Pons (tissue), 1 donor: Measurements from ENCODE around the gene MTRF1L.

Source experiments
- DNase-seq: peaks from one replicate; pipeline ENCODE4 v3.0.0-alpha.2; 2016; ENCODE audit warnings: low spot score

The MTRF1L gene

GRCh38 chr6:153002613-153003365 lies at the start of gene MTRF1L:
MTRF1L (minus strand) TSS chr6:153002709; CDS start chr6:153002685, 24 bp downstream.
- peak; percentile 96 for DNase-seq

- DNase-seq = no peak
Measured at GRCh38 chr6:153051801-153052200, 49.3 kb upstream of the MTRF1L start.

DNA sequence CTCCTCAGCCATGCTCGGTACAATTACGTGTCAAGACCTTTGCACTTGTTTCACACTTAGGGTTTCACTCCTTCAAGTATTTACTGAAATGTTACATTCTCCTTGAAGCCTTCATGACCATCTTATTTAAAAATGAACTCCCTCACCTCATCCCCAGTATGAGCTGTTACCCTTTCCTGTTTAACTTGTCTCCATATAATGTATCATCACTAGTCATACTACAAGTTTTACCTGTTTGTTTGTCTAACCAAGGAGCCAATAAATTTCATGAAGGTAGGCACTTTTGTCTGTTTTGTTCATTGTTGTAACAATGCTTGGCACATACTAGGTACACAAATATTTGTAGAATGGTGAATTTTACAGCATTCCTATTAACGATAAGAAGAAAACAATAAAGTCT lies 46.1 kb upstream of the MTRF1L start:
- no peak for DNase-seq

GRCh38 chr6:153047386-153047785 lies 44.9 kb upstream of the MTRF1L start:
- DNase-seq = no peak

DNA sequence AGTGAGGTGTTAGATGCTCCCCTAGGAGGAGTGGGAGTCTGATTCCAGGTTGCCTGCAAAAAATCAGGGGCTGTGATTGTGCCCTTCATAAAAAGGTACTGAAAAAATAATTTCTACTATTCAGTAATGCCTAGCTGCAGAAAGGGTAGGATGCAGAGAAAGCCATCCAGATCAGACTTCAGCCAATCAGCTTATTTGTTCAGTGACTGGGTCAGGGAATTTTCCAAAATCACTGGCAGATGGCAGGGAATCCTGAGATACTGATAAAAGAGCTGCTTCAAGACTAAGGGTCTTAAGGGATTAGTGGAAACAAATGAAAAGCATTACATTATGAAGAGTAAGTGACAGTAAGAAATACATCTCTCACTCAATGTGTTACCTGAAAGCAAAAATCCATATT lies 42.8 kb upstream of the MTRF1L start:
- no peak for DNase-seq

DNA sequence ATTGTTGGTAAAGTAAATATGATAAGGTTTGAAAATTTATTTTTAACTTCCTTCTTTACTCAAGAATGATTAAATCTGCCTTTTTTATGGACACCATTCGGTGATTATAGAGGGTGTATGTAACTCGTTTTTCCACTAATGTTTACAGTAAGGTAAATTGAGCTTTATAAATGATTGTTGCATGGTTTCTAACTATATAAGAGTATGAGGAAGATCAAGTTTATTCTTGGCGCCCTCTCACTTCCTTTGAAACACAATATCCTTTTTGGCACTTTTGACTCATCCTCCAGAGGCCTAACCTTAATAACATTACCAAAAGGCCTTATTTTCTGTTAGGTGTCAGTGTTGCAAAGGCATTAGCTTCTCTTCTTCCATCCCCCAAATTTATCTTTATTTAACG lies 41.8 kb upstream of the MTRF1L start:
- DNase-seq = no peak

DNA sequence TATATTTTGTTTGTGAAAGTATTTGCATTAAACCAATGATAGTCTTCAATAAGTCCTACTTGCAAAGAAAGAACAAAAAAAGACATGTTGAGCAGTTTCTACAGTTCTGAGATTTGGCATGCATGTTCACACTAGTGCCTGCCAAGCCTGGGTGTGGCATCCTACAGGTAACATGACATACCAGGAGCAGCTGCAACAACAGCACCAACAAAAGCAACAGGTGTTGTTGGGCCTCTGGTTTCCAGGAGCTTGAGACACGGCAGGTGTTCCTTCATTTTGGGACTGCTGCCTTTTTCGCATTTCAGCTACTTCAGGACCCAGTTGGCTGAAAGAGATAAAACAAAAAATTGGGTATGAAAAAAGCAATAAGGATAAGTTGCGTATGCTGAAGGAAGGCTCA lies 41.2 kb upstream of the MTRF1L start:
- no peak for DNase-seq

GRCh38 chr6:153038378-153039057 lies 36.0 kb upstream of the MTRF1L start:
- DNase-seq = no peak

GRCh38 chr6:153034139-153034538 lies 31.6 kb upstream of the MTRF1L start:
- no peak for DNase-seq

DNA sequence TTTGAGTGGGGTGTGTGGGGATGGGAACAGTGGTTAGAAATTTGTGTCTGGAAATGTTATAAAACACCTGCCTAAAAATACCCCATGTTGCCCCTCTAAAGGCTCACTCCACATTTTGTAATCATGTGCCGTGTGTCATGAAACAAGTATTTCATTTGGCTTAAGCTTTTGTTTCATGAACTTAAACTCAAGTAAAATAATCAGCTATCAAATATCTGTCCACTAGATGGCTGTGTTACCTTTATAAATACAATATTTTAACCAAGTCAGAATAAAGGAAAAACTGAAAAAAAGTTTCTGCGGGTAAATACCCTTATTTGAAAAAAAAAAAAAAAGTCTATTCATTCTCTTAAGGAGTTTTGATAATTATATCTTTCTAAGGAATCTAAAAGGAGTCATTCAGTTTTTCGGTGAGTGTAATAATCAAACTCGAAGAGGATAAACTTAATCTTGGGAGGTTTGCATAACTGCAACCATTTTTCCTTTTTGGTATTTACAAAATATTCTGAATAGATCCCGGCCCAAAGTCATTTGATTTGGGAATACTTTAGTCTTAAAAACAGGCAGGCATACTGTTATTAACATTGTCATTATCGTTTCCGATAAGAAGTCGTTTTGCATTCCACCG lies 29.9 kb upstream of the MTRF1L start:
- peak; percentile 44 for DNase-seq

DNA sequence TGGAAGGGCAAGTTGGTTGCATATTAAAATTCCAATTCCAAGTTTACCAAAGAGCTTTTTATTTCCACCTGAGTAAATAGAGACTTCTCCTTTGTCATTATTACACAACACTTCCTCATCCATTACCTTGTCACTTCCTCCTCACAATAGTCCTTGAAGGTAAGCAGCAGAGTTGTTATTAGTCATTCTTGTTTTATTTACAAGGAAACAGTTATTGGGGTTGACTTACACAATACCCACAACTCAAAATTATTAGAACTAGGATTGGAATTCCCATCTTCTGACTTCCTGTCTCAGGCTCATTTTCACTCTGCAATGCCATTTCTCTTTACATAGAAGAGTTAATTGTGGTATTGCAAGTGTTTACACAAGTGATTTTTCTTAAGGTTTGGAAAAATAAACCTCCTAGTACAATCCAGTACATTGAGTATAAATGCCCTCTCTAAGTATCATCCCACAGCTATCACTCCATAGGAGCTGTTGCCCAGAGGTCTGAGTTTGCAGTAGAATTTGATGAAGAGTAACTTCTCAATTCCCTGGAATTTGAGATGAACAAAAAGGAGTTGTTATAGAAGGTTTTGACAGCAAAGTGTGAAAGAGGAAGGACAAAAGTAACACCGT lies 28.9 kb upstream of the MTRF1L start:
- DNase-seq = no peak

GRCh38 chr6:153028963-153029362 lies 26.5 kb upstream of the MTRF1L start:
- no peak for DNase-seq

DNA sequence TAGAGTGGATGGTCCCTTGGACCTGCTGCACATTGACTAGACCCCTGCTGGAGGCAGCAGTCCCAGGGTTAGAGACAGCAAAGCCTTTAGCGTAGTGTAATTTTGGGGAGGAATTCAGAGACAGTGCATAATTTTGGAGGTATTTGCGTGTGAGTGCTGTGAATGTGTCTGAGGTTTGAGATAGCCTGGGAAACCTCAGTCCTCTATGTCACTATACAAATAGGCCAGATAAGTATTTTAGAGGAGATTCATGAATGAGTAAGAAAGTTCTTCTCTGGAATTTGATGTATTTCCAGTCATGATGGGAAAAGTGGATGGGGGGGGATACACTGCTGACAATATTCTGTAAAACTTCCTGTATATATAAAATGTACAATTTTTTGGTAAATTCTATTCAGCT lies 25.8 kb upstream of the MTRF1L start:
- no peak for DNase-seq

- no peak for DNase-seq
Measured at GRCh38 chr6:153027480-153027879, 25.0 kb upstream of the MTRF1L start.

DNA sequence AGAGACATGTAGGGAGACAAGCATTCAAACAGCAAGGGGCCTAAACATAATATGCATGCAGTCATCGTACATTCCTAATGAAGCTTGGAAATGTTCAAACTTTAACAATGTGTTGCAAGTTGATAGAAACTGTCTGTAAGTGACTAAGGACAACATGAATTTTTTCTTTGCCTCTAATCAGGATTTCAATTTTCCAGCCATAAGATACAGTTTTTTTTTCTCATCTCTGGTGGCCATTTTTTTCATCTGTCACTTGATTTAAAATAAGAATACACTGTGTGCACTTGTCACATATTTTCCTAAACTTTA lies 22.2 kb upstream of the MTRF1L start:
- no peak for DNase-seq

DNA sequence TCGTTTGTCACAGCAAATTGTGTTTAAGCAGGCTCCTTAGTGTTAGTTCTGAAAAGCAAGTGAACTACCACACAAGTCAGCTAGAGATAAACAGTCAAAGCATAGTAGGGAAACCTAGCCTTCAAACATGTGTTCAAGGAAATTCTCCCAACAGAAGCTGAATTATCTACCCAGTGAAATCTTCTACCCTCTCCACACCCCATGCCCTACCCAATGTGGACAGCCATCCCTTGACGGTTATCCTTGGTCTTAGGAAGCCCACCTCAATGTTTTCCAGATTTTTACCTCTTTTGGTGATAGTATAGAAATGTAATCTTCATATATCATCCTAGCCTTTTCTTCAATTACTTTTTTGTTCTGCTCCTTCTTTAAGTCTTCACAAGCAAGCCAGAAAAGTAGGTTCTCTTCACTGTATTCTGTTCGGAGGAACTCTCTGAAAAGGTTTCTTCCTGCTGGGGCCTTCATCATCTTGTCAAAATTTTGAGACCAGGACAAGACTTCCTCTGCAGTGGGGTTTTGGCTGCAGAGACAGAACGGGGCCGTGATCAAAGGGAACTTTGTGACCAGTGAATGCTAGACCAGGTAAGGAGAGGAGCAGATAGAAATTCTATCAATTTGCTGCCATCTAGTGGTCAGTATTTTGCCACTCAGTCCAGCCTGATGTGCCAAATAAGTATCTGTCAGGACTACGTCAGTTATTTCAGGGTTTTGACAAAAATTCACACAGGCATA lies 21.6 kb upstream of the MTRF1L start:
- peak; percentile 67 for DNase-seq

DNA sequence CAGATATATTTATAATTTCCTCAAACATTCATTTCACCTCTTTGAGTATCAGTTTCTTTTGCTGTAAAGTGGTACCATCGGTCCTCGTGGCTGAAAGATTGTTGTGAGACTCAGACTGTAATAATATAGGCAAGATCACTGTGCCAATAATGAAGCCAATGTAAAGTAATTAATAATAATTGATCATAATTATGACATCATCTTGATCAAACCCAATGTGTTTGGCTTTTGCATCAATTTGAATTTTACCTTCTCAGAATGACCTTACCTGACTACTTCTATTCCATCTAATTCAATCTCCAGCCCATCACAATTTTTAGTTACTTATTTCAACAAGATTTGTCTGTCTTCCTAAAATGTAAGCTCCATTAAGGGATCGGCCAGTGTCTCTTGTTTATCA lies 15.8 kb upstream of the MTRF1L start:
- DNase-seq = no peak

DNA sequence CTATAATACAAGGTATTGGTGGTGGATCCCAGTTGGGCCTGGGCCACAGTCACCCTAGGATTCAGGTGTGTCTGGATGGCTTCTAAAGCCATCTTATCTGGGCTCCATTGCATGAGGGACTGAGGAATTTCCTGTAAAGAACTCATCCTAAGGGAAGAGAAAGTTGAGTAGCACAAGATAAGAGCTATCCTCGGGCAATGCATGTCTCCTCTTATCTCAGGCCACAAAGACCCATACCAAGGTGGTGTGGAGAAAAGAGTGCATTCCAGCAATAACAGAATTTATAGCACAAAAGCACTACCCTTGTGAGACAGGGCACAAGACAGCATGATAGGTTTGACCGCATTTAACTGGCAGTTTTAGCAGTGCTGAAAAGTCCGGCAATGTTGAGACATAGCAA lies 14.3 kb upstream of the MTRF1L start:
- DNase-seq = no peak

DNA sequence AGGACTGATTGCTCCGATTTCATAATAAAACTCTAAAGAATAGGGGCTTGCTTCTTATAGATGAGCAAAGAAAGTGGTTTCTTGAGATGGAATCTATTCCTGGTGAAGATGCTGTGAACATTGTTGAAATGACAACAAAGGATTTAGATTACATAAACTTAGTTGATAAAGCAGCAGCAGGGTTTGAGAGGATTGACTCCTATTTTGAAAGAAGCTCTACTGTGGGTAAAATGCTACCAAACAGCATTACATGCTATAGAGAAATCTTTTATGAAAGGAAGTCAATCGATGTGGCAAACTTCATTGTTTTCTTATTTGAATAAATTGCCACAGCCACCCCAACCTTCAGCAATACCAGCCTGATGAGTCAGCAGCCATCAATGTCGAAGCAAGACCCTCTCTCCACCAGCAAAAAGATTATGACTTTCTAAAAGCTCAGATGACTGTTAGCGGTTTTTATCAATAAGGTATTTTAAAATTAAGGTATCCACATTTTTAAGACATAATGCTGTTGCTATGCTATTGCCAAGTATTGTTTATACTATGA lies 12.7 kb upstream of the MTRF1L start:
- no peak for DNase-seq

GRCh38 chr6:153013438-153013837 lies 10.9 kb upstream of the MTRF1L start:
- no peak for DNase-seq

DNA sequence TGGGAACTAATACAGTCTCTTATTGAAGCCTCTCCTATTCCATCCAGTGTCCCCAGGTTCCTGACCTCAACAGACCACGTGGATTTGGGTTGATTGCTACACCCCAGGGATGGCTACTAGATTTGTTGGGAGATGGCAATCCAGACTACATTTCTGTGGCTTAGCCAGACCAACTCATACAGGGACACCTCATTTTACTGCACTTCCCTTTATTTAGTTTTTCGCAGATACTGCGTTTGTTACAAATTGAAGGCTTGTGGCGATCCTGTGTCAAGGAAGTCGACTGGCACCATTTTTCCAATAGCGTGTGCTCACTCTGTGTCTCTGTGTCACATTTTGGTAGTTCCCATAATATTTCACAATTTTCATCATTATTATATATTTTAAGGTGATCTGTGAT lies 10.3 kb upstream of the MTRF1L start:
- DNase-seq = no peak

DNA sequence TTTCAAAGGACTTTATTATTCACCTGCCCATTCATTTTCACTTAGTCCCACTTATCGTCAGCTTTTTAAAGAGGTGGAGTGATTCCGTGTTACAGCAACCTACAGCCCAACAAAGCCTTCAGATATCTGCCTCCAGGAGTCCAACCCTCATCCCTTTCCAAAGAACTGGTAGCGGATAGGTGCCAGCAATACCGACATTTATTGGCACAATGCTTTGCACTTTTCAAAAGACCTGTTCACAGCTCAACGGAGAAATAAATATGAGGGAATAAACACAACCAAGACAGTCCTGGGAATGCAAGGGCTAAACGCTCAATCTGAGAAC lies 819 bp upstream of the MTRF1L start:
- DNase-seq = peak; percentile 21
